Right cardiac atrium (tissue), 5 donors: ENCODE data around the gene TMEM50A. TPM values are rescaled to one million over a fixed set of nuclear protein-coding genes. Genes with fewer than 3 reads are reported as not detected.

Source experiments
- polyA plus RNA-seq: library from polyadenylated mRNA; stranded (reverse); fragments of 200-250 nt; gene quantifications from one replicate; pipeline ENCODE4 v1.2.3, GENCODE V29; 2013
- total RNA-seq, 4 donors: library from RNA; stranded (reverse); fragmentation: NEBNext Ultra II Directional; extraction: Animal tissue kit (Norgen Biotek cat#: 25700); gene quantifications; one replicate each; pipeline ENCODE4 v1.2.1, GENCODE V29; 2021
- donor health status: healthy with polysubstance abuse.
- donor health status: DM: no; HTN: yes; CAD: no.
- donor health status: DM: no; HTN: no; CAD: no.
- donor health status: DM: no; HTN: yes; CAD: no; lungs with severe emphysema.
- donor health status: DM: yes; HTN: yes; CAD: no.

Gene TMEM50A
- total and polyA plus RNA-seq, 5 donors = 83.9 to 120 (median 100) TPM

Other genes starting within 250 kb of the TMEM50A start
- 10 to 100 TPM; 29.7 to 40.5 (median 39.8) TPM for gene SYF2, start 105.8 kb upstream of the TMEM50A start, total RNA-seq
- 63.2 TPM for gene SYF2, start 105.8 kb upstream of the TMEM50A start, polyA plus RNA-seq
- 10 to 100 TPM; 43.6 to 65.0 (median 54.9) TPM for gene RSRP1, start 90.9 kb upstream of the TMEM50A start, total RNA-seq
- gene RSRP1, start 90.9 kb upstream of the TMEM50A start, polyA plus RNA-seq = 63.6 TPM
- gene RHD, start 65.8 kb upstream of the TMEM50A start, total RNA-seq = under 1 TPM in 3 of 4 donors, not detected in 1; 0.18 to 0.37 (median 0.37) TPM
- gene RHD, start 65.8 kb upstream of the TMEM50A start, polyA plus RNA-seq = 0.16 TPM
- gene RHCE, start 82.5 kb downstream of the TMEM50A start, total RNA-seq = under 1 TPM; 0.54 to 0.70 (median 0.59) TPM
- gene RHCE, start 82.5 kb downstream of the TMEM50A start, polyA plus RNA-seq = 0.43 TPM
- gene MACO1, start 92.6 kb downstream of the TMEM50A start, total RNA-seq = 10 to 100 TPM; 16.1 to 20.2 (median 17.4) TPM
- 8.8 TPM for gene MACO1, start 92.6 kb downstream of the TMEM50A start, polyA plus RNA-seq
- 10 to 100 TPM in 1 of 4 donors, 1 to 10 TPM in 3; 7.6 to 10.2 (median 9.2) TPM for gene LDLRAP1, start 205.3 kb downstream of the TMEM50A start, total RNA-seq
- 6.0 TPM for gene LDLRAP1, start 205.3 kb downstream of the TMEM50A start, polyA plus RNA-seq